Lung (tissue), 12 donors: Measurements from ENCODE around the gene CUL2. TPM values are rescaled to one million over a fixed set of nuclear protein-coding genes. Genes with fewer than 3 reads are reported as not detected.

Experiments
- ATAC-seq: fragments of 200-7000 bp; cut with Tn5 transposase; one replicate; pipeline ENCODE4 v1.9.1; 2020; ENCODE audit warnings: moderate number of reproducible peaks; ENCODE audit not compliant: insufficient read depth, low FRiP score
- DNase-seq, 3 donors: peaks; one replicate each; pipeline ENCODE4 v3.0.0-alpha.2; 2013 to 2017
- H3K27ac ChIP-seq, 2 donors: one replicate each; pipeline ENCODE4 v1.5.1; 2013; ENCODE audit warnings: mild to moderate bottlenecking in 2 of 2, moderate library complexity in 2 of 2, control low read depth in 1 of 2, inconsistent platforms in 1 of 2, low read depth in 1 of 2, low read length in 1 of 2
- H3K27me3 ChIP-seq, 3 donors: one replicate each; pipeline ENCODE4 v1.5.1; 2013; ENCODE audit warnings: low read length in 2 of 3; ENCODE audit not compliant: control insufficient read depth in 3 of 3, insufficient read depth in 3 of 3
- H3K36me3 ChIP-seq, 4 donors: one replicate each; pipeline ENCODE4 v1.5.1; 2013; ENCODE audit warnings: low read length in 4 of 4, mild to moderate bottlenecking in 1 of 4, moderate library complexity in 1 of 4; ENCODE audit not compliant: control insufficient read depth in 4 of 4, insufficient read depth in 4 of 4
- H3K4me1 ChIP-seq, 5 donors: one replicate each; pipeline ENCODE4 v1.5.1; 2013; ENCODE audit warnings: low read length in 5 of 5, mild to moderate bottlenecking in 2 of 5, moderate library complexity in 1 of 5; ENCODE audit not compliant: control insufficient read depth in 5 of 5, insufficient read depth in 5 of 5
- H3K4me3 ChIP-seq: one replicate; pipeline ENCODE4 v1.5.1; 2013; ENCODE audit warnings: mild to moderate bottlenecking, control low read depth, moderate library complexity
- H3K9ac ChIP-seq, 2 donors: one replicate each; pipeline ENCODE4 v1.5.1; 2013; ENCODE audit warnings: low read length in 2 of 2, control low read depth in 1 of 2; ENCODE audit not compliant: insufficient read depth in 1 of 2
- H3K9me3 ChIP-seq, 4 donors: one replicate each; pipeline ENCODE4 v1.5.1; 2013; ENCODE audit warnings: low read length in 3 of 4, mild to moderate bottlenecking in 1 of 4, moderate library complexity in 1 of 4; ENCODE audit not compliant: control insufficient read depth in 4 of 4, insufficient read depth in 3 of 4
- CTCF ChIP-seq: IDR thresholded peaks from 2 replicates; pipeline ENCODE4 v1.5.1; 2012; ENCODE audit warnings: mild to moderate bottlenecking; ENCODE audit errors: control extremely low read depth, extremely low read depth
- WGBS, 2 donors: extraction: QIAGEN DNeasy Blood & Tissue Kit; methylation state at CpG; one replicate each; pipeline ENCODE4 v1.1.7; 2013; 5-methylcytosine and 5-hydroxymethylcytosine counted together
- polyA plus RNA-seq, 2 donors: library from polyadenylated mRNA; stranded (reverse); fragments of 200-250 nt; gene quantifications; one replicate each; pipeline ENCODE4 v1.2.1, GENCODE V29; 2013
- total RNA-seq, 2 donors: library from RNA; depleted of rRNA in 1 of 2; stranded (reverse); fragments of >200 nt in 1 of 2; gene quantifications; one replicate each; pipeline ENCODE4 v1.2.1, GENCODE V29; 2014 to 2021
- donor health status: control.
- donor health status: control.
- donor health status: Bipolar disorder and iron deficiency.
- donor health status: healthy.
- donor health status: DM: yes; HTN: yes; CAD: no.

The CUL2 gene
- total and polyA plus RNA-seq, 4 donors, result 7.7 to 30.8 (median 17.6) TPM

- ATAC-seq (no peak), DNase-seq (no peak)
- H3K9me3 ChIP-seq, result no peaks in the 10 kb centered on the region
- H3K4me3 ChIP-seq, result no peak overlapping the region
- no peak overlapping the region for H3K27ac ChIP-seq
- 94 to 98% methylated on average over 4 of the region's 4 CpGs for WGBS, 2 donors
- no peak overlapping the region for H3K9ac ChIP-seq
- H3K4me1 ChIP-seq, result no peaks in the 10 kb centered on the region
- no peak for TF ChIP-seq CTCF
- no peaks in the 10 kb centered on the region for H3K27me3 ChIP-seq
- H3K36me3 ChIP-seq, result peaks cover 14 to 29% (median 19%) of the 10 kb centered on the region in 4 donors
These were observed 46.3 kb downstream of the CUL2 start for GRCh38 chr10:35043796-35044344.

GRCh38 chr10:35042783-35043182, 47.4 kb downstream of the CUL2 start:
- no peak for ATAC-seq

GRCh38 chr10:35041502-35041879, 48.6 kb downstream of the CUL2 start:
- Histone ChIP-seq H3K27me3 (no peaks in the 10 kb centered on the region), H3K36me3 (peaks cover 14 to 24% (median 17%) of the 10 kb centered on the region in 4 donors), H3K4me1 (peaks cover 0 to 1% (median 0%) of the 10 kb centered on the region in 5 donors), H3K9me3 (no peaks in the 10 kb centered on the region), H3K9ac (no peak overlapping the region), H3K27ac (no peak overlapping the region), H3K4me3 (no peak overlapping the region)
- no peak for TF ChIP-seq CTCF
- WGBS, 2 donors, result 65 to 75% methylated on average over 9 of the region's 9 CpGs
- no peak for ATAC-seq
- no peak for DNase-seq

More at GRCh38 chr10:35042783-35043182, 47.4 kb downstream of the CUL2 start:
- no peak for DNase-seq
- Histone ChIP-seq H3K9ac (no peak overlapping the region), H3K36me3 (peaks cover 14 to 26% (median 19%) of the 10 kb centered on the region in 4 donors), H3K4me3 (no peak overlapping the region), H3K27ac (no peak overlapping the region), H3K9me3 (no peaks in the 10 kb centered on the region), H3K4me1 (no peaks in the 10 kb centered on the region), H3K27me3 (no peaks in the 10 kb centered on the region)
- 92 to 98% methylated on average over 3 of the region's 3 CpGs for WGBS, 2 donors
- no peak for TF ChIP-seq CTCF
